GM23338 (cell line): ENCODE results near the gene MOB3C. TPM values are rescaled to one million over a fixed set of nuclear protein-coding genes. Genes with fewer than 3 reads are reported as not detected.

Source experiments
- ATAC-seq: fragments of 200-7000 bp; cut with Tn5 transposase; 3 replicates; pipeline ENCODE4 v1.9.1; 2020
- DNase-seq: peaks from one replicate; pipeline ENCODE4 v3.0.0-alpha.2; 2015; ENCODE audit warnings: low spot score
- H2AFZ ChIP-seq: fragments of 200-600 bp; sonication (generic); 2 replicates; pipeline ENCODE4 v1.8.0; 2016; ENCODE audit warnings: antibody characterized with exemption, mild to moderate bottlenecking, moderate library complexity
- H3F3A ChIP-seq: fragments of 200-600 bp; sonication (generic); replicated peaks from 2 replicates; pipeline ENCODE4 v1.8.0; 2017; ENCODE audit warnings: antibody characterized with exemption, mixed run types, low read depth
- H3K27ac ChIP-seq: fragments of 200-600 bp; sonication (generic); 2 replicates; pipeline ENCODE4 v1.6.1; 2016; ENCODE audit warnings: low read depth
- H3K27me3 ChIP-seq: fragments of 200-600 bp; sonication (generic); 2 replicates; pipeline ENCODE4 v1.8.0; 2016; ENCODE audit warnings: mild to moderate bottlenecking, mixed run types, moderate library complexity; ENCODE audit not compliant: insufficient read depth
- H3K36me3 ChIP-seq: fragments of 200-600 bp; sonication (generic); 2 replicates; pipeline ENCODE4 v1.8.0; 2016; ENCODE audit warnings: mild to moderate bottlenecking; ENCODE audit not compliant: insufficient read depth
- H3K4me1 ChIP-seq: fragments of 200-600 bp; sonication (generic); 2 replicates; pipeline ENCODE4 v1.8.0; 2016; ENCODE audit warnings: mild to moderate bottlenecking, moderate library complexity; ENCODE audit not compliant: insufficient read depth
- H3K4me2 ChIP-seq: fragments of 200-600 bp; sonication (generic); 2 replicates; pipeline ENCODE4 v1.7.1; 2017; ENCODE audit warnings: mixed run types
- H3K4me3 ChIP-seq: fragments of 200-600 bp; sonication (generic); 2 replicates; pipeline ENCODE4 v1.6.1; 2016; ENCODE audit warnings: mixed run types
- H3K79me2 ChIP-seq: fragments of 200-600 bp; sonication (generic); replicated peaks from 2 replicates; pipeline ENCODE4 v1.8.0; 2017; ENCODE audit warnings: mild to moderate bottlenecking; ENCODE audit not compliant: insufficient read depth
- H3K9me2 ChIP-seq: fragments of 200-600 bp; sonication (generic); 2 replicates; pipeline ENCODE4 v1.8.0; 2017; ENCODE audit not compliant: insufficient read depth
- H4K20me1 ChIP-seq: fragments of 200-600 bp; sonication (generic); replicated peaks from 2 replicates; pipeline ENCODE4 v1.8.0; 2017; ENCODE audit warnings: mild to moderate bottlenecking; ENCODE audit not compliant: insufficient read depth
- H3K27ac Mint-ChIP-seq: 2 replicates; pipeline ENCODE4 v1.8.0; 2020; ENCODE audit warnings: inconsistent platforms, mild to moderate bottlenecking, moderate library complexity, mixed read lengths
- H3K27me3 Mint-ChIP-seq: 3 replicates; pipeline ENCODE4 v1.8.0; 2022; ENCODE audit warnings: low read depth, mild to moderate bottlenecking, moderate library complexity, mixed read lengths, inconsistent platforms; ENCODE audit not compliant: insufficient read depth, poor library complexity
- H3K36me3 Mint-ChIP-seq: 3 replicates; pipeline ENCODE4 v1.8.0; 2021; ENCODE audit warnings: low read depth, mild to moderate bottlenecking, inconsistent platforms, moderate library complexity, mixed read lengths
- H3K4me1 Mint-ChIP-seq: 3 replicates; pipeline ENCODE4 v1.8.0; 2020; ENCODE audit warnings: mild to moderate bottlenecking, inconsistent platforms, mixed read lengths
- H3K4me3 Mint-ChIP-seq: 3 replicates; pipeline ENCODE4 v1.8.0; 2021; ENCODE audit warnings: moderate library complexity, mild to moderate bottlenecking, inconsistent platforms, mixed read lengths
- H3K9me3 Mint-ChIP-seq: 3 replicates; pipeline ENCODE4 v1.8.0; 2020; ENCODE audit warnings: moderate library complexity, mild to moderate bottlenecking, inconsistent platforms, mixed read lengths
- CREB1 ChIP-seq: fragments of 250-450 bp; sonication (Bioruptor Pico); IDR thresholded peaks from 2 replicates; pipeline ENCODE4 v1.5.0; 2020; ENCODE audit warnings: low read depth, mild to moderate bottlenecking, moderate library complexity
- EZH2 ChIP-seq: fragments of 200-600 bp; sonication (generic); IDR thresholded peaks from one replicate; pipeline ENCODE4 v1.8.0; 2017; ENCODE audit warnings: antibody characterized with exemption, mild to moderate bottlenecking, low read depth; ENCODE audit not compliant: unreplicated experiment
- JUNB ChIP-seq: IDR thresholded peaks from one replicate; pipeline ENCODE4 v1.6.1; 2016; ENCODE audit warnings: antibody characterized with exemption; ENCODE audit not compliant: unreplicated experiment
- NANOG ChIP-seq: IDR thresholded peaks from 2 replicates; pipeline ENCODE4 v1.6.1; 2016; ENCODE audit warnings: antibody characterized with exemption, borderline replicate concordance
- POLR2AphosphoS5 ChIP-seq: IDR thresholded peaks from 2 replicates; pipeline ENCODE4 v1.6.1; 2016; ENCODE audit warnings: antibody characterized with exemption, low read depth
- STAT1 ChIP-seq: IDR thresholded peaks from one replicate; pipeline ENCODE4 v1.6.1; 2016; ENCODE audit warnings: antibody characterized with exemption; ENCODE audit not compliant: unreplicated experiment
- ZNF114 ChIP-seq: fragments of 250-450 bp; sonication (Bioruptor Pico); IDR thresholded peaks from 2 replicates; pipeline ENCODE4 v1.5.0; 2020; ENCODE audit warnings: mild to moderate bottlenecking, moderate library complexity
- ZNF331 ChIP-seq: fragments of 250-450 bp; sonication (Bioruptor Pico); IDR thresholded peaks from 2 replicates; pipeline ENCODE4 v1.5.0; 2020; ENCODE audit warnings: low read depth, mild to moderate bottlenecking, moderate library complexity
- polyA plus RNA-seq: library from polyadenylated mRNA; unstranded; fragments of >200 nt; fragmentation: Nextera tagmentation; extraction: Ambion mirVana; gene quantifications from 2 replicates; pipeline ENCODE4 v1.2.1, GENCODE V29; 2016
- total RNA-seq: library from RNA; depleted of rRNA; stranded (reverse); fragments of >200 nt; shearing (Covaris generic); gene quantifications from 2 replicates; pipeline ENCODE4 v1.2.3, GENCODE V29; 2014
- TF ChIP-seq, protein P1 (sequence below): fragments of 250-450 bp; sonication (Bioruptor Pico); IDR thresholded peaks from 2 replicates; pipeline ENCODE4 v1.5.0; 2020; ENCODE audit warnings: mild to moderate bottlenecking, moderate library complexity
- TF ChIP-seq, protein P2 (sequence below): IDR thresholded peaks from 2 replicates; pipeline ENCODE4 v1.6.1; 2016; ENCODE audit warnings: antibody characterized with exemption
- TF ChIP-seq, protein P3 (sequence below), 2 experiments: fragments of 200-600 bp in 1 of 2; sonication (generic) in 1 of 2; conservative IDR thresholded peaks; 2 replicates each; pipeline versions ENCODE4 v1.5.1 to v1.6.1; 2016 to 2017; ENCODE audit warnings: antibody characterized with exemption in 2 of 2, low read depth in 2 of 2, mild to moderate bottlenecking in 2 of 2, moderate library complexity in 1 of 2

MOB3C gene
- total and polyA plus RNA-seq, 2 experiments from 2014 or later = 1.1 to 6.2 TPM

DNA sequence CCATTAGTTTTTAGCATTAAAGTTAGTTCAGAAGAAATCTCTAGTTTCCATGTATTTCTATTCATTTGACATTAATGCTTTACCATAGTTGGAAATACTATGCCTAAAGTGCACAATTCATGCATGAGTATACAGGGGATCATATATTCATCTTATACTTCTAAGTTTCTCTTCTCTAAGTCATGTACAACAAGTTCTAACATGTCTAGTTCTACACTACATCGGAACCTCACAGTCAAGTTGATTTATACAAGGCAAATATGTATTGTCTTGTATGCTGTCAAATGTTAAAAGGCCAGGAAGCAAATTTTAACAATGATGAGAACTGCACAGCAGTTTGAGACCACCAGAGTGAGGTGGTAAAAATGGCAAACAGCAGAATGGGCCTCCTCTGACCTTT is 22.9 kb upstream of the MOB3C start:
- Histone ChIP-seq H3K9me2 (no peaks in the 10 kb centered on the region), H3K36me3 (no peaks in the 10 kb centered on the region; the same call in 1 of the 2 replicates)

DNA sequence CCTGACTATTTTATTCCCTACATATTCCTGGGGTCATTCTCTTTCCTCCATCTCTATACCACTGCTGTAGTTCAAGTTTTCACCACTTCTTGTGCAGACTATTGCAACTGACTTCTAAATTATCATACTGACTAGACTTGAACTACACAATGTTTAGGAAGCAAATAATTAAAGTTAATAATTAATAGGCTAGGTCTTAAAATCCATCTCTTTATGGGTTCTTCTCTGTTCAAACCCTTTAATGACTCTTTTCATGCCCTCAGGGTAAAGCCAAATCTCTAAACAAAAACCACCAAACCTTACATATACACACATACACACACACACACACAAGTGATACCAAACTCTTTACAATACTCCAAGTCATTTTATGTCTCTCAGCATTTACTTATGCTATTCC is 22.3 kb upstream of the MOB3C start:
- H3K27me3 ChIP-seq = no peaks in the 10 kb centered on the region
- Mint-ChIP-seq H3K4me1 (no peaks in the 10 kb centered on the region), H3K27ac (no peak overlapping the region), H3K9me3 (no peaks in the 10 kb centered on the region), H3K36me3 (peaks cover 15% of the 10 kb centered on the region), H3K27me3 (no peaks in the 10 kb centered on the region), H3K4me3 (no peak overlapping the region)
- H3K36me3 ChIP-seq = no peaks in the 10 kb centered on the region; the same call in 1 of the 2 replicates
- no peak overlapping the region for H3K4me2 ChIP-seq
- no peak overlapping the region for H2AFZ ChIP-seq
- H4K20me1 ChIP-seq = no peaks in the 10 kb centered on the region; the same call in none of the 2 replicates
- DNase-seq (no peak), ATAC-seq (no peak)
- H3F3A ChIP-seq = no peaks in the 10 kb centered on the region
- H3K4me3 ChIP-seq = no peak overlapping the region
- no peaks in the 10 kb centered on the region for H3K79me2 ChIP-seq
- H3K4me1 ChIP-seq = no peaks in the 10 kb centered on the region
- H3K9me2 ChIP-seq = no peaks in the 10 kb centered on the region
- no peak overlapping the region for H3K27ac ChIP-seq
- TF ChIP-seq, protein P1, sequence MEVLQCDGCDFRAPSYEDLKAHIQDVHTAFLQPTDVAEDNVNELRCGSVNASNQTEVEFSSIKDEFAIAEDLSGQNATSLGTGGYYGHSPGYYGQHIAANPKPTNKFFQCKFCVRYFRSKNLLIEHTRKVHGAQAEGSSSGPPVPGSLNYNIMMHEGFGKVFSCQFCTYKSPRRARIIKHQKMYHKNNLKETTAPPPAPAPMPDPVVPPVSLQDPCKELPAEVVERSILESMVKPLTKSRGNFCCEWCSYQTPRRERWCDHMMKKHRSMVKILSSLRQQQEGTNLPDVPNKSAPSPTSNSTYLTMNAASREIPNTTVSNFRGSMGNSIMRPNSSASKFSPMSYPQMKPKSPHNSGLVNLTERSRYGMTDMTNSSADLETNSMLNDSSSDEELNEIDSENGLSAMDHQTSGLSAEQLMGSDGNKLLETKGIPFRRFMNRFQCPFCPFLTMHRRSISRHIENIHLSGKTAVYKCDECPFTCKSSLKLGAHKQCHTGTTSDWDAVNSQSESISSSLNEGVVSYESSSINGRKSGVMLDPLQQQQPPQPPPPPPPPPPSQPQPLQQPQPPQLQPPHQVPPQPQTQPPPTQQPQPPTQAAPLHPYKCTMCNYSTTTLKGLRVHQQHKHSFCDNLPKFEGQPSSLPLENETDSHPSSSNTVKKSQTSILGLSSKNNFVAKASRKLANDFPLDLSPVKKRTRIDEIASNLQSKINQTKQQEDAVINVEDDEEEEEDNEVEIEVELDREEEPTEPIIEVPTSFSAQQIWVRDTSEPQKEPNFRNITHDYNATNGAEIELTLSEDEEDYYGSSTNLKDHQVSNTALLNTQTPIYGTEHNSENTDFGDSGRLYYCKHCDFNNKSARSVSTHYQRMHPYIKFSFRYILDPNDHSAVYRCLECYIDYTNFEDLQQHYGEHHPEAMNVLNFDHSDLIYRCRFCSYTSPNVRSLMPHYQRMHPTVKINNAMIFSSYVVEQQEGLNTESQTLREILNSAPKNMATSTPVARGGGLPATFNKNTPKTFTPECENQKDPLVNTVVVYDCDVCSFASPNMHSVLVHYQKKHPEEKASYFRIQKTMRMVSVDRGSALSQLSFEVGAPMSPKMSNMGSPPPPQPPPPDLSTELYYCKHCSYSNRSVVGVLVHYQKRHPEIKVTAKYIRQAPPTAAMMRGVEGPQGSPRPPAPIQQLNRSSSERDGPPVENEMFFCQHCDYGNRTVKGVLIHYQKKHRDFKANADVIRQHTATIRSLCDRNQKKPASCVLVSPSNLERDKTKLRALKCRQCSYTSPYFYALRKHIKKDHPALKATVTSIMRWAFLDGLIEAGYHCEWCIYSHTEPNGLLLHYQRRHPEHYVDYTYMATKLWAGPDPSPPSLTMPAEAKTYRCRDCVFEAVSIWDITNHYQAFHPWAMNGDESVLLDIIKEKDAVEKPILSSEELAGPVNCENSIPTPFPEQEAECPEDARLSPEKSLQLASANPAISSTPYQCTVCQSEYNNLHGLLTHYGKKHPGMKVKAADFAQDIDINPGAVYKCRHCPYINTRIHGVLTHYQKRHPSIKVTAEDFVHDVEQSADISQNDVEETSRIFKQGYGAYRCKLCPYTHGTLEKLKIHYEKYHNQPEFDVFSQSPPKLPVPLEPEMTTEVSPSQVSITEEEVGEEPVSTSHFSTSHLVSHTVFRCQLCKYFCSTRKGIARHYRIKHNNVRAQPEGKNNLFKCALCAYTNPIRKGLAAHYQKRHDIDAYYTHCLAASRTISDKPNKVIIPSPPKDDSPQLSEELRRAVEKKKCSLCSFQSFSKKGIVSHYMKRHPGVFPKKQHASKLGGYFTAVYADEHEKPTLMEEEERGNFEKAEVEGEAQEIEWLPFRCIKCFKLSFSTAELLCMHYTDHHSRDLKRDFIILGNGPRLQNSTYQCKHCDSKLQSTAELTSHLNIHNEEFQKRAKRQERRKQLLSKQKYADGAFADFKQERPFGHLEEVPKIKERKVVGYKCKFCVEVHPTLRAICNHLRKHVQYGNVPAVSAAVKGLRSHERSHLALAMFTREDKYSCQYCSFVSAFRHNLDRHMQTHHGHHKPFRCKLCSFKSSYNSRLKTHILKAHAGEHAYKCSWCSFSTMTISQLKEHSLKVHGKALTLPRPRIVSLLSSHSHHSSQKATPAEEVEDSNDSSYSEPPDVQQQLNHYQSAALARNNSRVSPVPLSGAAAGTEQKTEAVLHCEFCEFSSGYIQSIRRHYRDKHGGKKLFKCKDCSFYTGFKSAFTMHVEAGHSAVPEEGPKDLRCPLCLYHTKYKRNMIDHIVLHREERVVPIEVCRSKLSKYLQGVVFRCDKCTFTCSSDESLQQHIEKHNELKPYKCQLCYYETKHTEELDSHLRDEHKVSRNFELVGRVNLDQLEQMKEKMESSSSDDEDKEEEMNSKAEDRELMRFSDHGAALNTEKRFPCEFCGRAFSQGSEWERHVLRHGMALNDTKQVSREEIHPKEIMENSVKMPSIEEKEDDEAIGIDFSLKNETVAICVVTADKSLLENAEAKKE (CRISPR knock-in tag) = no peak
- TF ChIP-seq POLR2AphosphoS5 (no peak), EZH2 (no peak), ZNF114 (CRISPR knock-in tag) (no peak), CREB1 (CRISPR knock-in tag) (no peak)
- TF ChIP-seq, protein P2, sequence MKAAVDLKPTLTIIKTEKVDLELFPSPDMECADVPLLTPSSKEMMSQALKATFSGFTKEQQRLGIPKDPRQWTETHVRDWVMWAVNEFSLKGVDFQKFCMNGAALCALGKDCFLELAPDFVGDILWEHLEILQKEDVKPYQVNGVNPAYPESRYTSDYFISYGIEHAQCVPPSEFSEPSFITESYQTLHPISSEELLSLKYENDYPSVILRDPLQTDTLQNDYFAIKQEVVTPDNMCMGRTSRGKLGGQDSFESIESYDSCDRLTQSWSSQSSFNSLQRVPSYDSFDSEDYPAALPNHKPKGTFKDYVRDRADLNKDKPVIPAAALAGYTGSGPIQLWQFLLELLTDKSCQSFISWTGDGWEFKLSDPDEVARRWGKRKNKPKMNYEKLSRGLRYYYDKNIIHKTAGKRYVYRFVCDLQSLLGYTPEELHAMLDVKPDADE = no peak

More for the DNA sequence above, 22.9 kb upstream of the MOB3C start:
- H3F3A ChIP-seq = no peaks in the 10 kb centered on the region
- H3K4me3 Mint-ChIP-seq = no peak overlapping the region
- H3K4me3 ChIP-seq = no peak overlapping the region
- ATAC-seq = no peak
- H3K27me3 ChIP-seq = no peaks in the 10 kb centered on the region
- H3K4me2 ChIP-seq = no peak overlapping the region
- no peaks in the 10 kb centered on the region for H3K4me1 ChIP-seq
- no peak overlapping the region for H2AFZ ChIP-seq
- no peaks in the 10 kb centered on the region; the same call in none of the 2 replicates for H4K20me1 ChIP-seq
- H3K79me2 ChIP-seq = no peaks in the 10 kb centered on the region
- no peaks in the 10 kb centered on the region for H3K4me1 Mint-ChIP-seq
- no peak for DNase-seq
- no peak overlapping the region for H3K27ac Mint-ChIP-seq
- TF ChIP-seq CREB1 (CRISPR knock-in tag) (no peak), STAT1 (no peak), JUNB (no peak), EZH2 (no peak), ZNF331 (CRISPR knock-in tag) (no peak), ZNF114 (CRISPR knock-in tag) (no peak), NANOG (no peak), POLR2AphosphoS5 (no peak)
- TF ChIP-seq, protein P2 = no peak
- TF ChIP-seq, protein P3, sequence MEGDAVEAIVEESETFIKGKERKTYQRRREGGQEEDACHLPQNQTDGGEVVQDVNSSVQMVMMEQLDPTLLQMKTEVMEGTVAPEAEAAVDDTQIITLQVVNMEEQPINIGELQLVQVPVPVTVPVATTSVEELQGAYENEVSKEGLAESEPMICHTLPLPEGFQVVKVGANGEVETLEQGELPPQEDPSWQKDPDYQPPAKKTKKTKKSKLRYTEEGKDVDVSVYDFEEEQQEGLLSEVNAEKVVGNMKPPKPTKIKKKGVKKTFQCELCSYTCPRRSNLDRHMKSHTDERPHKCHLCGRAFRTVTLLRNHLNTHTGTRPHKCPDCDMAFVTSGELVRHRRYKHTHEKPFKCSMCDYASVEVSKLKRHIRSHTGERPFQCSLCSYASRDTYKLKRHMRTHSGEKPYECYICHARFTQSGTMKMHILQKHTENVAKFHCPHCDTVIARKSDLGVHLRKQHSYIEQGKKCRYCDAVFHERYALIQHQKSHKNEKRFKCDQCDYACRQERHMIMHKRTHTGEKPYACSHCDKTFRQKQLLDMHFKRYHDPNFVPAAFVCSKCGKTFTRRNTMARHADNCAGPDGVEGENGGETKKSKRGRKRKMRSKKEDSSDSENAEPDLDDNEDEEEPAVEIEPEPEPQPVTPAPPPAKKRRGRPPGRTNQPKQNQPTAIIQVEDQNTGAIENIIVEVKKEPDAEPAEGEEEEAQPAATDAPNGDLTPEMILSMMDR (conservative IDR thresholded peaks at IDR 0.05; ENCODE audit: low read depth in 2 of 2) = no peak
- H3K9me3 Mint-ChIP-seq = no peaks in the 10 kb centered on the region
- H3K36me3 Mint-ChIP-seq = peaks cover 9% of the 10 kb centered on the region
- no peak overlapping the region for H3K27ac ChIP-seq
- no peaks in the 10 kb centered on the region for H3K27me3 Mint-ChIP-seq
